ENCODE measurements around the gene VSX1.

The VSX1 gene

DNA sequence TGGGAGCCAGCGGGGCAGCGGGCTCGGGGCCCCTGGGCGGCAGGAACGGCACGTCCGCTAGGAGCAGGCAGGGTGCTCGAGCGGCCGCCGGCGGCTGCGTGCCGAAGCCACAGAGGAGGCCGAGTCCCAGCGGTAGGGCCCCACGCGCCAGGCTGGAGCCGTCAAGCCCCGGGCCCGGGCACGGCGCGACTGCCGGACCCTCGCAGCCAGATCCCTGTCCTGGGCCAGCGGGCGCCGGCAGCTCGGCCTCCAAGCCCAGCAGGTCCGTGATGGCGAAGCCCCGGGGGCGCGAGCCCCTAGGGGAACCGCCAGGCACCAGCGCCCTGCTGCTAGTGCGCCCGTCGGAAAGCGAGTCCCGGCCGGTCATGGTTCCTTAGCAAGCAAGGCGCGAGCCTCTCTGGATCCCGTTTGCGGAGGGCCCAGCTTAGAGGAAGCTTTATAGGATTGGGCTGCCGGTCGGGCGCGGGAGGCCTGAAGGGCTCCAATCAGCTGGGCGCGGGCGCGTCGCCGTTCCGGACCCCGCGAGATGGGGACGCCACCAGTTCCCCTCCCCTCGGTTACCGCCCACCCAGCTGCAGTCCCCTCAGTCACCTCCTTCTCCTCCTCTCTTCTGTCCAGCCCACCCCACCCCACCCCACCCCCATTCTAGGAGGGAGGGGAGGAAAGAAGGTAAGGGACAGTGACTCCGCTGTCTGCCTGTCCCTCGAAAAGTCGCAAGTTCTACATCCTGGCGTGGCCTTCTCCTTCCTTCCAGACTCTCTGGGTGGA, at the start of gene VSX1:
Gene VSX1, minus strand, starts transcription at position 412 of the 768 bp plus-strand sequence. Its CDS starts 45 bp downstream, at position 367.
- Histone ChIP-seq H3K36me3 (0 out of 2 replicates have a peak, but pooled peaks cover 6% of the 10 kb centered on the region), H3K4me1 (no peaks in the 10 kb centered on the region), H3K4me3 (no peak within 1 kb of the TSS), H3K27me3 (peaks cover 5% of the 10 kb centered on the region), H3K27ac (no peak within 1 kb of the TSS), H3K4me2 (no peak within 1 kb of the TSS), H3K9me3 (peaks cover 52% of the 10 kb centered on the region), H3K9ac (no peak within 1 kb of the TSS), H4K20me1 (no peaks in the 10 kb centered on the region)
- no peak for TF ChIP-seq Cebpa-rat (IDR thresholded peaks at IDR 0.05)

DNA sequence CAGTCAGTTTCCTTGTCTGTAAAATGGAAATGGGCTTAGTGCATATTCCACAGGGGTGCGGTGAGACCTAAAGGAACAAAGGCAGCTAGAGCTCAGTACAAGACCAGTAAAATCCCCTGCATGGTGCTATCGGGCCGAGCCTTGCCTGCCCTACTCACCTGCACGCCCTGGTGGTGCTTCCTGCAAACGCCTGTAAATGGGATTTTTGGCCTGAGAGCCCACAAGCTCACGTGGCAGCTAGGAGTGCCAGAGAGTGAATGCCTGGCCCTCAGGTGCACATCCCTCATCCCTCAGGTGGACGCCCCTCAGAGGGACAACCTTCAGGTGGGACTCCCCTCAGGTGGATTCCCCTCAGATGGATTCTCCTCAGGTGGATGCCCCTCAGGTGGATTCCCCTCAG, 48.0 kb upstream of the VSX1 start:
- no peaks in the 10 kb centered on the region for H3K36me3 ChIP-seq
- H3K27ac ChIP-seq = no peak overlapping the region
- no peaks in the 10 kb centered on the region for H3K9me3 ChIP-seq
- no peaks in the 10 kb centered on the region for H3K27me3 ChIP-seq
- H3K9ac ChIP-seq = no peak overlapping the region
- TF ChIP-seq Cebpa-rat (IDR thresholded peaks at IDR 0.05) = no peak
- H3K4me1 ChIP-seq = no peaks in the 10 kb centered on the region
- no peaks in the 10 kb centered on the region for H4K20me1 ChIP-seq
- no peak overlapping the region for H3K4me3 ChIP-seq
- H3K4me2 ChIP-seq = no peak overlapping the region

DNA sequence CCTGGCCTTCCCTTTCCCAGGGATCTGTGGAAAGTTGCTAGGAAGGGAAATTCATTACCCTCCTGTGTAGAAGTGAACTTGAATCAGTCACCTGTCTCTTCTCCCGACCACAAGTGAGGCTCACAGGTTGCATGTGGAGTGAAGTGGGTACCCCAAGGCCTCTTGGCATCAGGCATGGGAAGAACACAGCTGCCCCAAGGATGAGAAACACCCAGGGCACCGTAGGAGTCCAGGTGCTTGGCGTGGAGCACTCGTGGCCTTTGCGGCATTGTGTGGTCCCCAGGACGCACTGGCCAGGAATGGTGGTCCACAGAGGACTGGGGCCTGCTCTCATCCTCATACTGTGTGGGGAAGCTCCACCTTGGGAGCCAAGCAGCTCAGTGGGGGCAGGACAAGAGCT, 47.5 kb upstream of the VSX1 start:
- Histone ChIP-seq H4K20me1 (no peaks in the 10 kb centered on the region), H3K4me1 (no peaks in the 10 kb centered on the region), H3K27ac (no peak overlapping the region), H3K4me2 (no peak overlapping the region), H3K9me3 (no peaks in the 10 kb centered on the region), H3K36me3 (no peaks in the 10 kb centered on the region), H3K4me3 (no peak overlapping the region), H3K27me3 (no peaks in the 10 kb centered on the region), H3K9ac (no peak overlapping the region)
- TF ChIP-seq Cebpa-rat (IDR thresholded peaks at IDR 0.05) = no peak

DNA sequence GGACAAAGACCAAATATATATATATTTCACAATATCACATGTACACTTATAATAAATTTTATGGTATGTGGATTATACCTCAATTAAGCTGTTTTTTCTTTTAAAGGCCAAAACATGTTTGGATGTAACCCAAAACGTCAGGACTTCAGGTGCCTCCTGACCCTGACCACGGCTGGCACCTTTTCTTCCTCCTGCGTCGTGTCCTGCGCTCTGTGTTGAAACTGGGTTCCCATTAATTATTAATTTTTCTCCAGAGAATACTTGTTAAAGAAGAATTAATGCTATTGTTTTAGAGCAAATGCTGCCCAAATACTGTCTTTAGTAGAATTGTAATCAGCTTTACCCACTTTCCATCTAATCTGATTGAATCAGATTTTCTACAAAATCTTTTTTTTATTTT, 46.7 kb upstream of the VSX1 start:
- no peak for TF ChIP-seq Cebpa-rat (IDR thresholded peaks at IDR 0.05)
- Histone ChIP-seq H3K27ac (no peak overlapping the region), H3K4me2 (no peak overlapping the region), H3K4me3 (no peak overlapping the region), H3K4me1 (no peaks in the 10 kb centered on the region), H3K27me3 (no peaks in the 10 kb centered on the region), H3K9ac (no peak overlapping the region), H4K20me1 (no peaks in the 10 kb centered on the region), H3K36me3 (no peaks in the 10 kb centered on the region), H3K9me3 (no peaks in the 10 kb centered on the region)

DNA sequence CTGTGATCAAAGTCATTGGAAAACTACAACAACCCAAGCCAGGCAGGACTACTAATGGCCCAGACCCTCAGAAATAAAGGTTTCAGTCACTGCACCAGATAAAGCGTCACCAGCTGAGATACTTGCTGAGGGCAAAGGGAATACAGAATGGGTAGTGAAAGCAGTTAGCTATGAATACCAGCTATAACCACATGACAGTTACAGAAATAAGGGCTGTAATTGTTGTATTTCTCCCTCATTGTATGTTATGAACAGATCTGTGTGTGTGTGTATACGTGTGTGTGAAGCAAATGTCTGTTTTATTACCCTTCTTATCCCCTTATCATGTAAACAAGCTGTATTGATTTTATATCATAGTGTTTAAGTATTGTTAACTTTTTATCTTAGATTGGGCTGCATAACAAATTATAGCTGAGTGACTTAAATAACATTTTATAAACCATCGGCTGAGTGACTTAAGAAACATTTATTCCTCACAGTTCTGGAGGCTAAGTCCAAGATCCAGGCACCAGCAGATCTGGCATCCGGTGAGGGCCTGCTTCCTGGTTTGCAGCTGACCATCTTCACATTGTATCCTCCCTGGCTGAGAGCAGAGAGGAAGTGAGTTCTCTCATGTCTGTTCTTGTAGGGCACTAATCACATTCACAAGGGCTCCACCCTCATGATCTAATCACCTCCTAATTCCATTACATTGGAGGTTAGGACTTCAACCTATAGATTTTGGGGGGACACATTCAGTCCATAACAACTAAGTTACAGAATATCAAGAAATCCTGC, 46.0 kb upstream of the VSX1 start:
- Histone ChIP-seq H3K9me3 (no peaks in the 10 kb centered on the region), H3K4me3 (no peak overlapping the region), H3K4me1 (no peaks in the 10 kb centered on the region), H3K4me2 (no peak overlapping the region), H3K27me3 (no peaks in the 10 kb centered on the region), H3K27ac (no peak overlapping the region), H3K36me3 (no peaks in the 10 kb centered on the region), H4K20me1 (no peaks in the 10 kb centered on the region), H3K9ac (no peak overlapping the region)
- no peak for TF ChIP-seq Cebpa-rat (IDR thresholded peaks at IDR 0.05)

DNA sequence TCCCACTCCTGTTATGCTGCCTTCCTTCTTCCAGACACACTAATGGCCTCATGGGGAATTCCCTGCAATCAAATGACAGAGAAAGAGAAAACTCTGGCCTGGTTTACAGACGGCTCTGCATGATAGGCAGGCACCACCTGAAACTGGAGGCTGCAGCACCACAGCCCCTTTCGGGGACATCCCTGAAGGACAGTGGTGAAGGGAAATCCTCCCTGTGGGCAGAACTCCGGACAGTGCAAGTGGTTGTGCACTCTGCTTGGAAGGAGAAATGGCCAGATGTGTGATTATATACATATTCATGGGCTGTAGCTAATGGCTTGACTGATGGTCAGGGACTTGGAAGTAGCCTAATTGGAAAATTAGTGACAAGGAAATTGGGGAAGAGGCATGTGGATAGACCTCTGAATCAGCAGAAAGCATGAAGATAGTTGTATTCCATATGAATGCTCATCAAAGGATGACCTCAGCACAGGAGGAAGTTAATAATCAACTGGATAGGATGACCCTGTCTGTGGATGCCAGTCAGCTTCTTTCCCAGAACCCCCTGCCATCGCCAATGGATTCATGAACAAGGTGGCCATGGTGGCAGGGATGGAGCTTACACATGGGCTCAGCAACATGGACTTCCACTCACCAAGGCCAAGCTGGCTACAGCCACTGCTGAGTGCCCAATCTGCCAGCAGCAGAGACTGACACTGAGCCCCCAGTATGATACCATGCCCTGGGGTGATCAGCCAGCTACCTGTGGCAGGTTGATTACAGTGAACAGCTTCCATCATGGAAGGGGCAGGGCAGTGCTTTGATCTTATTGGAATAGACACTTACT, 44.5 kb upstream of the VSX1 start:
- H3K4me1 ChIP-seq = no peaks in the 10 kb centered on the region
- no peak overlapping the region for H3K4me2 ChIP-seq
- H3K9ac ChIP-seq = no peak overlapping the region
- no peak for TF ChIP-seq Cebpa-rat (IDR thresholded peaks at IDR 0.05)
- no peaks in the 10 kb centered on the region for H3K9me3 ChIP-seq
- H3K27ac ChIP-seq = no peak overlapping the region
- no peak overlapping the region for H3K4me3 ChIP-seq
- H3K27me3 ChIP-seq = no peaks in the 10 kb centered on the region
- H4K20me1 ChIP-seq = no peaks in the 10 kb centered on the region
- H3K36me3 ChIP-seq = no peaks in the 10 kb centered on the region

DNA sequence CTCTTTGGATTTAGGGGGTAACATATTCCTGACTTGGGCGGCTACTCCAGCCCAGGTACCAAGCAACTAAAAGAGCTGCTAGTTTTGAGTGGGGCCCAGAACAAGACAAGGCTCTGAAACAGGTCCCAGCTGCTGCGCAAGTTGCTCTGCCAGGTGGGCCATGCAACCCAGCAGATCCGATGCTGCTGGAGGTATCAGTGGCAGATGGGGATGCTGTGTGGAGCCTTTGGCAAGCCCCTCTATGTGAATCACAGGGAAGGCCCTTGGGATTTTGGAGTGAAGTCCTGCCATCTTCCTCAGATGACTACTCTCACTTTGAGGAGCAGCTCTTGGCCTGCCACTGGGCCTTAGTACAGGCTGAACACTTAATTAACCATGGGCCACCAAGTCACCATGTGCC, 43.7 kb upstream of the VSX1 start:
- TF ChIP-seq Cebpa-rat (IDR thresholded peaks at IDR 0.05) = no peak
- no peak overlapping the region for H3K9ac ChIP-seq
- H4K20me1 ChIP-seq = no peaks in the 10 kb centered on the region

DNA sequence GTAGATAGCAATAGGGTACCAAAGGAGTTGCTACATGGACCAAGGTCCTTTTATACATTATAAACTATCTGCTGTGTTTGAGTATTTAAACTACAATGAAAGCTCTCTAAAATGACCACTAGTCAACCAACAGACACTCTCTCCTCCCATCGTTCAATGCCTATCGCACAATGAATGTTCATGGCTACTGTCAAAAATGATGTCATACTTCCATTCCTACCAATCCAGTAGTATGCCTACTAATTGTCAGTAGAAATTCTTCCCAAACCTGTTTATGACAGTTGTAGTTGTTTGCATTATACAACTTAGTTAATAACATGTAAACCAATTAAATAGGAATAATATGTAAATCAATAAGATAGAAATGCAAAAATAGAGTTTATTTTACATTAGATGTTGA, 39.0 kb upstream of the VSX1 start:
- no peaks in the 10 kb centered on the region for H3K27me3 ChIP-seq
- H3K9ac ChIP-seq = no peak overlapping the region
- no peak overlapping the region for H3K4me2 ChIP-seq
- H3K27ac ChIP-seq = no peak overlapping the region
- H3K9me3 ChIP-seq = no peaks in the 10 kb centered on the region
- no peaks in the 10 kb centered on the region for H3K36me3 ChIP-seq
- no peak for TF ChIP-seq Cebpa-rat (IDR thresholded peaks at IDR 0.05)
- H3K4me3 ChIP-seq = no peak overlapping the region
- H3K4me1 ChIP-seq = no peaks in the 10 kb centered on the region
- no peaks in the 10 kb centered on the region for H4K20me1 ChIP-seq

More for the DNA sequence above, 43.7 kb upstream of the VSX1 start:
- H3K4me2 ChIP-seq = no peak overlapping the region
- no peak overlapping the region for H3K27ac ChIP-seq
- H3K9me3 ChIP-seq = no peaks in the 10 kb centered on the region
- H3K36me3 ChIP-seq = no peaks in the 10 kb centered on the region
- H3K27me3 ChIP-seq = no peaks in the 10 kb centered on the region
- H3K4me3 ChIP-seq = no peak overlapping the region
- no peaks in the 10 kb centered on the region for H3K4me1 ChIP-seq

DNA sequence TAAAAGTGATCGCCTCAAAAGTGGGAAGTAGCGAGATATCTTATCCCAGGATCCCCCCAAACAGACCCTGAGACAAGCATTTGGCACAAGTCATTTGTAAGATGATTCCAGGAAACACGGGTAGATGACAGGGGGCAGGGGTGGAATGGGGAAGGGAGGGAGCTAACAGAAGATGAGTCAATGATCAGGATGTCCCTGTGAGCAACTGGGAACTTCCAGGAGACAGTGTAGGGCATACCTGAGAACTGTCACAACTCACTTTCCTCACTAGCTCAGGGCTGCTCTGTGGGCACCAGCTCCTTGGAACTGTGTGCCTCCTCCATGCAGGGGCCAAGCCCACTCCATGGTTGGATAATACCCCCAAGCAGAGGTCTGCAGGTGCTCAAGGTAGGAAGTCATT, 38.5 kb upstream of the VSX1 start:
- Histone ChIP-seq H3K4me2 (no peak overlapping the region), H3K4me1 (no peaks in the 10 kb centered on the region), H3K9ac (no peak overlapping the region), H3K27me3 (no peaks in the 10 kb centered on the region), H3K36me3 (no peaks in the 10 kb centered on the region), H3K9me3 (no peaks in the 10 kb centered on the region), H3K4me3 (no peak overlapping the region), H4K20me1 (no peaks in the 10 kb centered on the region), H3K27ac (no peak overlapping the region)
- no peak for TF ChIP-seq Cebpa-rat (IDR thresholded peaks at IDR 0.05)
